Muscle layer of colon (tissue), 2 donors: ENCODE measurements around the gene JPT2.

Experiments
- H3K27ac ChIP-seq: one replicate; pipeline ENCODE4 v1.7.0; 2013; ENCODE audit warnings: low read depth, mild to moderate bottlenecking, low read length, moderate library complexity
- H3K27me3 ChIP-seq, 2 donors: one replicate each; pipeline ENCODE4 v1.7.0; 2013; ENCODE audit warnings: low read length in 2 of 2, mild to moderate bottlenecking in 2 of 2; ENCODE audit not compliant: insufficient read depth in 2 of 2, control insufficient read depth in 1 of 2
- H3K36me3 ChIP-seq: one replicate; pipeline ENCODE4 v1.7.0; 2013; ENCODE audit warnings: mild to moderate bottlenecking, low read length; ENCODE audit not compliant: insufficient read depth
- H3K4me1 ChIP-seq: one replicate; pipeline ENCODE4 v1.7.0; 2013; ENCODE audit warnings: mild to moderate bottlenecking, low read length; ENCODE audit not compliant: insufficient read depth
- H3K4me3 ChIP-seq, 2 donors: one replicate each; pipeline ENCODE4 v1.7.0; 2013; ENCODE audit warnings: low read length in 2 of 2, low read depth in 1 of 2, mild to moderate bottlenecking in 1 of 2, moderate library complexity in 1 of 2
- H3K9ac ChIP-seq: one replicate; pipeline ENCODE4 v1.7.0; 2013; ENCODE audit warnings: low read length
- H3K9me3 ChIP-seq: one replicate; pipeline ENCODE4 v1.7.0; 2013; ENCODE audit warnings: mild to moderate bottlenecking, low read length
- donor health status: abdominal sarcoma.
- donor health status: Adenocarcinoma of cecum.

The JPT2 gene

GRCh38 chr16:1678500-1679098, 520 bp downstream of the JPT2 start:
- no peak overlapping the region for H3K9ac ChIP-seq
- H3K36me3 ChIP-seq, result peaks cover 18% of the 10 kb centered on the region
- peak overlapping the region; percentile 21 for H3K27ac ChIP-seq

GRCh38 chr16:1680361-1680760, 2.3 kb downstream of the JPT2 start:
- no peaks in the 10 kb centered on the region for H3K27me3 ChIP-seq
- no peaks in the 10 kb centered on the region for H3K9me3 ChIP-seq
- H3K27ac ChIP-seq, result no peak overlapping the region
- no peak overlapping the region for H3K9ac ChIP-seq
- peaks cover 3% of the 10 kb centered on the region for H3K36me3 ChIP-seq
- H3K4me3 ChIP-seq, result no peak overlapping the region
- H3K4me1 ChIP-seq, result peaks cover 9% of the 10 kb centered on the region

More at GRCh38 chr16:1678500-1679098, 520 bp downstream of the JPT2 start:
- Histone ChIP-seq H3K4me3 (peak overlapping the region; percentile 61 to 89), H3K9me3 (no peaks in the 10 kb centered on the region), H3K4me1 (peaks cover 9% of the 10 kb centered on the region), H3K27me3 (no peaks in the 10 kb centered on the region)

DNA sequence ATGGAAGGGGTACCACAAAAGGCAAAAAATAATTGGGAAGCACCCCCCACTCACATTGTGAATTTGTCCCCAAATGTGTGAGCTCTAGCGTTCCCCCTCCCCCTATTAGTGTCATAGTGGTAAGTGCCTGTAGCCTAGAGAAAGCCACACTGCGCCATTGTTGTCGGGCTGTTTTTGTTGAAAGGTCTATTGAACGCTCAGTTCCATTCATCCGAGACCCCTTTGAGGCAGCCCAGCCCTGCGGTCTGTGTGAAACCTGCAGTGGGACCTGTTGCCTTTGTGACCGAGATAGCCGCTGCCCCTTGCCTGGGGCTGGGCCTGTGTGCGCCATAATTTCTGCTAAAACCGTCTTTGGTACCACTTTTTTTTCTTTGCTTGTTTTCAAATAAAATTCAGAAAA, 3.0 kb downstream of the JPT2 start:
- peaks cover 9% of the 10 kb centered on the region for H3K4me1 ChIP-seq
- no peaks in the 10 kb centered on the region for H3K27me3 ChIP-seq
- no peak overlapping the region for H3K4me3 ChIP-seq
- no peak overlapping the region for H3K27ac ChIP-seq
- peaks cover 5% of the 10 kb centered on the region for H3K36me3 ChIP-seq
- no peaks in the 10 kb centered on the region for H3K9me3 ChIP-seq
- H3K9ac ChIP-seq, result no peak overlapping the region

DNA sequence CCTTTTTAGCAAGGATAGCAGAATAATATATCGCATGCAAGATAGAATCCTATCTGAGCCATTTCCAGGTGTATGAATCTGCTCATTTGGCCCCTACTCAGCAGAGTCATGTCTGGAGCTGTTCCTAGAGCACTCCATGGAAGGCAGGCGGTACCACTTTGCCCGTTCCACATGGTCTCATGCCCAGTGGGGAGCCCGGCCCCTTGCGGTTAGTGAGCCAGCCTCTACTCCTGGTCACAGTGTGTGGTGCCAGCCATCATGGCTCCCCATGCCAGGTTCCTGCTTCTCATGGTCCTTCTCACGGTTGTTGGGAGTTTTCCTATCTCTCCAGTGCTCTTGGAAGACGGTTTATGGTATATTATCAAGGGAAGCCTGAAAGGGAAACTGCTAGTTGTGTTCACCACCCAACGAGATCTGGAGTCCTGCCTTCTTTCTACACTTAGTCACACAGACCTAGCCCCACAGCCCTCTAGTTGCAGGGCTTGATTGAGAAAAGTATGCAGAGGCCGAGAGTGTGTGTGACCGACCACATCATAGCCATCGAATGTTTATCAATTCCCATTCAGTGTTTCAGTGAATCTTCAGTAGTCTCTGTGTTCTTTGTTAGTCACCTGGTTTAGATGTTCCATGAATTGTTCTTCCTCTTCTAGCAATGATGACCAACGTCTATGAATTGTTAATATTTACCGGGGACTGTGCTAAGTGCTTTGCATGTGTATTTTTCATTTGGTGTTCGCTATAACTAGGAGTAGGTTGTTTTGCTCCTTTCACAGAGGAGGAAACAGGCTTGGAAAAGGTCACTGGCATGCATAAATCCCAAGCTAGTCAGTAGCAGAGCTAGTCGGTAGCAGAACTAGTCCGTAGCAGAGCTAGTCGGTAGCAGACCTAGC, 9.6 kb downstream of the JPT2 start:
- no peak overlapping the region for H3K27ac ChIP-seq
- no peaks in the 10 kb centered on the region for H3K27me3 ChIP-seq
- no peaks in the 10 kb centered on the region for H3K4me1 ChIP-seq
- H3K36me3 ChIP-seq, result peaks cover 27% of the 10 kb centered on the region
- H3K9ac ChIP-seq, result no peak overlapping the region
- H3K4me3 ChIP-seq, result no peak overlapping the region
- H3K9me3 ChIP-seq, result no peaks in the 10 kb centered on the region

- Histone ChIP-seq H3K27me3 (no peaks in the 10 kb centered on the region), H3K9me3 (no peaks in the 10 kb centered on the region), H3K27ac (no peak overlapping the region), H3K9ac (no peak overlapping the region), H3K4me1 (no peaks in the 10 kb centered on the region), H3K4me3 (no peak overlapping the region), H3K36me3 (peaks cover 35% of the 10 kb centered on the region)
These were observed 10.9 kb downstream of the JPT2 start for GRCh38 chr16:1688807-1689560.

DNA sequence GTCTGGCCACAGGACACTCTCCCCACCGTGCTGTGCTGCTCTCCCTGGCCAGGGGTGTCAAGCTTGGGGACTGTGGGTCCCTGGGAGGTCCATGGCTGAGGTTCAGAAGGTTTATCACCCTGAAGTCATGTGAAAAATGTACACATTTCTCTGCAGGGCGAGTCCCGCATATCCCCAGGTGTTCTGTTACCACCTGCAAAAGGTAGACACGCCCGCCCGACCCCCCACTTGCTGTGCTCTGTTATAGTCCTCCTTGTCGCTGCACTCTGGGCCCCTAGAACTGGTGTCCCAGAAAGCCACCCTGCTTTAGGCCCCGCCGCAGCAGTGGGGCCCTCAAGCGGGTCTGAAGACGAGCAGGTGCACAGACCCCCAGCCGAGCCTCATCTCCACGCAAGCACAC, 11.8 kb downstream of the JPT2 start:
- Histone ChIP-seq H3K27me3 (no peaks in the 10 kb centered on the region), H3K9me3 (no peaks in the 10 kb centered on the region), H3K36me3 (peaks cover 39% of the 10 kb centered on the region), H3K27ac (no peak overlapping the region), H3K9ac (no peak overlapping the region), H3K4me1 (no peaks in the 10 kb centered on the region), H3K4me3 (no peak overlapping the region)

GRCh38 chr16:1690810-1691209, 12.7 kb downstream of the JPT2 start:
- Histone ChIP-seq H3K4me3 (no peak overlapping the region), H3K27ac (no peak overlapping the region), H3K4me1 (no peaks in the 10 kb centered on the region), H3K9me3 (no peaks in the 10 kb centered on the region), H3K36me3 (peaks cover 38% of the 10 kb centered on the region), H3K9ac (no peak overlapping the region), H3K27me3 (no peaks in the 10 kb centered on the region)

DNA sequence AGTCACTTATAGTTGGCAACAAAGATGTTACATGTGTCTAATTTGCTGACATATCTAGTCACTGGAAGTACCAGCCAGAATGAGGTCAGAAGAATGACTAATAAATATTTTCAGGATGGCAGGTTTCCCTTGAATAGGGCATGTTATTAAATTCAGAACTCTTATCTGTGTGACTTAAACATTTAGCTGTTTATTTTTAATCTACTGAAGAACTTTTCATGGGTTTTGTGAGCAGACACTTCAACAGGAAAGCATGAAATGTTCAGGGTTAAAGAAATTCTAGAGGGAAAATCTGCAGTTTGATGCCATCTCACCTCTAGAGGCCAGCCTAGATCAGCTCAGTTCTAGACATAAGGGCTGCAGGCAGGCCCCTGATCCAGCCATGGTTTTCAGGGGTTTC, 13.2 kb downstream of the JPT2 start:
- no peak overlapping the region for H3K9ac ChIP-seq
- H3K36me3 ChIP-seq, result peaks cover 38% of the 10 kb centered on the region
- H3K27me3 ChIP-seq, result no peaks in the 10 kb centered on the region
- no peak overlapping the region for H3K27ac ChIP-seq
- H3K4me3 ChIP-seq, result no peak overlapping the region
- H3K4me1 ChIP-seq, result no peaks in the 10 kb centered on the region
- H3K9me3 ChIP-seq, result no peaks in the 10 kb centered on the region

DNA sequence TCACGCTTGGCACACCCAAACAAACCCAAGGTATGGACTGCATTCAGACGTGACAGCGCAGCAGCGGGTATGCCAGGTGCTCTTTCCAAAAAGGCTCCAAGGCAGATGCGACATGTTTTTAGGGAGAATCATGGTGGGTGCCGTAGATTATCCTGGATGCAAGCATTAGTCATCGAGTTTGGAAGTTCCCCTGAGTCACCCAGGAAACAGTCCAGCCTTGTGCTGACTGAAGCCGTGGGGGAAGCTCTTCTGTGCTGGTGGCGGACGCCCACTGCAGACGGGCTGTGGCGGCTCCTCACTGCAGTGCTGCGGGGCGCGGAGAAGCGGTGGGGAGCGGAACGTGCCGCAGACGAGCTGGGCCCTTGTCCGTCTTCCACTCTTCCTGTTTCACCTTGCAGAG, 13.9 kb downstream of the JPT2 start:
- Histone ChIP-seq H3K9me3 (no peaks in the 10 kb centered on the region), H3K27ac (no peak overlapping the region), H3K36me3 (peaks cover 34% of the 10 kb centered on the region), H3K9ac (no peak overlapping the region), H3K27me3 (no peaks in the 10 kb centered on the region), H3K4me1 (no peaks in the 10 kb centered on the region), H3K4me3 (no peak overlapping the region)

- Histone ChIP-seq H3K9me3 (no peaks in the 10 kb centered on the region), H3K4me1 (no peaks in the 10 kb centered on the region), H3K9ac (no peak overlapping the region), H3K36me3 (peaks cover 49% of the 10 kb centered on the region), H3K27me3 (no peaks in the 10 kb centered on the region), H3K4me3 (no peak overlapping the region), H3K27ac (no peak overlapping the region)
These were observed 18.8 kb downstream of the JPT2 start for GRCh38 chr16:1696863-1697262.

GRCh38 chr16:1698680-1699079, 20.6 kb downstream of the JPT2 start:
- no peak overlapping the region for H3K27ac ChIP-seq
- H3K36me3 ChIP-seq, result peaks cover 40% of the 10 kb centered on the region
- no peaks in the 10 kb centered on the region for H3K27me3 ChIP-seq

More at GRCh38 chr16:1698680-1699079, 20.6 kb downstream of the JPT2 start:
- Histone ChIP-seq H3K4me1 (no peaks in the 10 kb centered on the region), H3K9ac (no peak overlapping the region), H3K4me3 (no peak overlapping the region), H3K9me3 (no peaks in the 10 kb centered on the region)
